Prostate gland (tissue), 2 donors: Measurements from ENCODE around the gene MREG.
A peak's percentile ranks its signal among the peaks of the same experiment; 100 is the strongest.

Experiments
- POLR2A ChIP-seq: fragments of 450-650 bp; IDR thresholded peaks from one replicate; pipeline ENCODE4 v1.6.1; 2016; ENCODE audit warnings: antibody characterized with exemption, mild to moderate bottlenecking
- TF ChIP-seq, protein P1 (sequence below), 4 experiments: fragments of 200-600 bp in 2 of 4; fragments of 450-650 bp in 2 of 4; sonication (generic) in 2 of 4; IDR thresholded peaks; 1 replicate in 3 of 4; 2 replicates in 1 of 4; pipeline ENCODE4 v1.5.1; 2016 to 2019; ENCODE audit warnings: antibody characterized with exemption in 4 of 4, mild to moderate bottlenecking in 2 of 4, moderate library complexity in 2 of 4

DNA sequence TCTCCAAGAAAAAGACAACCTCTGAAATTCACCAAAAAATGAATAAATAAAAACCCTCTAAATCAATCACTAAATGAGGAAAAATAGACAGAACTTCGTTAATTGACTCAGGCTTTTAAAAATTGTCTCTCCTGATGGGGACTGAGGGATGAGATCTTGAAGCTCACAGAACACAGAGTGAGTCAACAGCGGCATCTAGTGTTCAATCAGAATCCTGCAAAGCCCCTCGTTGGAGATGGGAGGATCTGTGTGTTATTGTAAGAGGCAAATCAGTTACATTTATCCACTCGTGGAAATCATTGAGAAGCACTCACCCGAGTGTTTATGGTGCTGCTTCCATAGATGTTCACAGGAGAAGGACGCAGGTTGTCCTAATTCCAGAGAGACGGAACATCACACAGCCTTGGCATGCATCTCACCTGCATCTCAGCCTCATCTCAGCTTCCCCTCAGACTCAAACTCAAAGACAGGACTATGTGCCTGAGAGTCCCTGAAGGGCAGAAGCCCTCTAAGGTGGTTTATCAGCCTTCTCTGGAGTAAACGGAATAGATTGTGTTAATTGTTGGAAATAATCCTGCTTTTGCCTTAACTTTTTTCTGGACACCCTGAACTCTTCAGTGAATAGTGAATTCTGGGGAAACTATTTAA lies 82.0 kb downstream of the MREG start:
- TF ChIP-seq, protein P1, sequence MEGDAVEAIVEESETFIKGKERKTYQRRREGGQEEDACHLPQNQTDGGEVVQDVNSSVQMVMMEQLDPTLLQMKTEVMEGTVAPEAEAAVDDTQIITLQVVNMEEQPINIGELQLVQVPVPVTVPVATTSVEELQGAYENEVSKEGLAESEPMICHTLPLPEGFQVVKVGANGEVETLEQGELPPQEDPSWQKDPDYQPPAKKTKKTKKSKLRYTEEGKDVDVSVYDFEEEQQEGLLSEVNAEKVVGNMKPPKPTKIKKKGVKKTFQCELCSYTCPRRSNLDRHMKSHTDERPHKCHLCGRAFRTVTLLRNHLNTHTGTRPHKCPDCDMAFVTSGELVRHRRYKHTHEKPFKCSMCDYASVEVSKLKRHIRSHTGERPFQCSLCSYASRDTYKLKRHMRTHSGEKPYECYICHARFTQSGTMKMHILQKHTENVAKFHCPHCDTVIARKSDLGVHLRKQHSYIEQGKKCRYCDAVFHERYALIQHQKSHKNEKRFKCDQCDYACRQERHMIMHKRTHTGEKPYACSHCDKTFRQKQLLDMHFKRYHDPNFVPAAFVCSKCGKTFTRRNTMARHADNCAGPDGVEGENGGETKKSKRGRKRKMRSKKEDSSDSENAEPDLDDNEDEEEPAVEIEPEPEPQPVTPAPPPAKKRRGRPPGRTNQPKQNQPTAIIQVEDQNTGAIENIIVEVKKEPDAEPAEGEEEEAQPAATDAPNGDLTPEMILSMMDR (IDR thresholded peaks at IDR 0.05) = peak; percentile 56 to 85 (median 79)
- TF ChIP-seq POLR2A = no peak
